Skin epidermis (tissue), 12 donors: ENCODE measurements around the gene ASTN1.

Experiments
- H3K27ac ChIP-seq, 21 experiments: fragments of 200-600 bp; sonication (generic) in 11 of 21; one replicate each; pipeline ENCODE4 v1.5.0; 2020; ENCODE audit warnings: mild to moderate bottlenecking in 3 of 21, inconsistent platforms in 2 of 21, moderate library complexity in 2 of 21
- H3K4me3 ChIP-seq, 7 experiments: fragments of 200-600 bp; sonication (generic) in 2 of 7; one replicate each; pipeline ENCODE4 v1.5.0; 2020; ENCODE audit warnings: inconsistent platforms in 2 of 7, mild to moderate bottlenecking in 2 of 7, moderate library complexity in 1 of 7

ASTN1 gene

GRCh38 chr1:177054542-177054941 is 110.0 kb downstream of the ASTN1 start:
- Histone ChIP-seq H3K27ac (no peak overlapping the region), H3K4me3 (no peak overlapping the region)

GRCh38 chr1:177053648-177054047 is 110.9 kb downstream of the ASTN1 start:
- Histone ChIP-seq H3K27ac (no peak overlapping the region), H3K4me3 (no peak overlapping the region)

- Histone ChIP-seq H3K4me3 (no peak overlapping the region), H3K27ac (no peak overlapping the region)
Observed at GRCh38 chr1:177048314-177049069, 116.0 kb downstream of the ASTN1 start.

GRCh38 chr1:177045151-177045550 is 119.4 kb downstream of the ASTN1 start:
- Histone ChIP-seq H3K27ac (no peak overlapping the region), H3K4me3 (no peak overlapping the region)

- Histone ChIP-seq H3K4me3 (no peak overlapping the region), H3K27ac (no peak overlapping the region)
Observed at GRCh38 chr1:177044390-177044789, 120.1 kb downstream of the ASTN1 start.

- no peak overlapping the region for H3K27ac ChIP-seq
Observed at GRCh38 chr1:177043597-177043996, 120.9 kb downstream of the ASTN1 start.

GRCh38 chr1:177035586-177035985 is 128.9 kb downstream of the ASTN1 start:
- no peak overlapping the region for H3K27ac ChIP-seq
- H3K4me3 ChIP-seq = no peak overlapping the region

More at GRCh38 chr1:177043597-177043996, 120.9 kb downstream of the ASTN1 start:
- no peak overlapping the region for H3K4me3 ChIP-seq

GRCh38 chr1:177033628-177034027 is 130.9 kb downstream of the ASTN1 start:
- H3K27ac ChIP-seq = no peak overlapping the region

GRCh38 chr1:177032434-177032833 is 132.1 kb downstream of the ASTN1 start:
- H3K4me3 ChIP-seq = no peak overlapping the region
- H3K27ac ChIP-seq = no peak overlapping the region

More at GRCh38 chr1:177033628-177034027, 130.9 kb downstream of the ASTN1 start:
- no peak overlapping the region for H3K4me3 ChIP-seq

GRCh38 chr1:177024623-177025022 is 139.9 kb downstream of the ASTN1 start:
- no peak overlapping the region for H3K27ac ChIP-seq

GRCh38 chr1:177023726-177024125 is 140.8 kb downstream of the ASTN1 start:
- Histone ChIP-seq H3K27ac (no peak overlapping the region), H3K4me3 (no peak overlapping the region)

More at GRCh38 chr1:177024623-177025022, 139.9 kb downstream of the ASTN1 start:
- H3K4me3 ChIP-seq = no peak overlapping the region

- Histone ChIP-seq H3K4me3 (no peak overlapping the region), H3K27ac (no peak overlapping the region)
Observed at GRCh38 chr1:177023249-177023648, 141.3 kb downstream of the ASTN1 start.

- H3K27ac ChIP-seq = no peak overlapping the region
- H3K4me3 ChIP-seq = no peak overlapping the region
Observed at GRCh38 chr1:177021687-177022086, 142.8 kb downstream of the ASTN1 start.

- H3K4me3 ChIP-seq = no peak overlapping the region
- H3K27ac ChIP-seq = no peak overlapping the region
Observed at GRCh38 chr1:177020851-177021589, 143.5 kb downstream of the ASTN1 start.

GRCh38 chr1:177017287-177017852 is 147.1 kb downstream of the ASTN1 start:
- H3K27ac ChIP-seq = no peak overlapping the region
- no peak overlapping the region for H3K4me3 ChIP-seq

- Histone ChIP-seq H3K4me3 (no peak overlapping the region), H3K27ac (no peak overlapping the region)
Observed at GRCh38 chr1:177014325-177014724, 150.2 kb downstream of the ASTN1 start.

GRCh38 chr1:177012342-177012925 is 152.1 kb downstream of the ASTN1 start:
- Histone ChIP-seq H3K4me3 (no peak overlapping the region), H3K27ac (no peak overlapping the region)

- Histone ChIP-seq H3K4me3 (no peak overlapping the region), H3K27ac (no peak overlapping the region)
Observed at GRCh38 chr1:177011508-177011907, 153.0 kb downstream of the ASTN1 start.

GRCh38 chr1:177010211-177010825 is 154.2 kb downstream of the ASTN1 start:
- H3K27ac ChIP-seq = no peak overlapping the region
- H3K4me3 ChIP-seq = no peak overlapping the region

GRCh38 chr1:177008653-177009052 is 155.9 kb downstream of the ASTN1 start:
- no peak overlapping the region for H3K4me3 ChIP-seq
- no peak overlapping the region for H3K27ac ChIP-seq
